Lung (tissue), 12 donors: ENCODE measurements around the gene DDX39B. TPM values are rescaled to one million over a fixed set of nuclear protein-coding genes. Genes with fewer than 3 reads are reported as not detected.
"Not testable (repeated sequence)": the region's sequence is repeated elsewhere in the genome, so short reads cannot be mapped to it uniquely, and the experiment has no call there.

Experiments used
- ATAC-seq: fragments of 200-7000 bp; cut with Tn5 transposase; one replicate; pipeline ENCODE4 v1.9.1; 2020; ENCODE audit warnings: moderate number of reproducible peaks; ENCODE audit not compliant: insufficient read depth, low FRiP score
- DNase-seq, 3 donors: peaks; one replicate each; pipeline ENCODE4 v3.0.0-alpha.2; 2013 to 2017
- H3K27ac ChIP-seq, 2 donors: one replicate each; pipeline ENCODE4 v1.5.1; 2013; ENCODE audit warnings: mild to moderate bottlenecking in 2 of 2, moderate library complexity in 2 of 2, control low read depth in 1 of 2, inconsistent platforms in 1 of 2, low read depth in 1 of 2, low read length in 1 of 2
- H3K27me3 ChIP-seq, 3 donors: one replicate each; pipeline ENCODE4 v1.5.1; 2013; ENCODE audit warnings: low read length in 2 of 3; ENCODE audit not compliant: control insufficient read depth in 3 of 3, insufficient read depth in 3 of 3
- H3K36me3 ChIP-seq, 4 donors: one replicate each; pipeline ENCODE4 v1.5.1; 2013; ENCODE audit warnings: low read length in 4 of 4, mild to moderate bottlenecking in 1 of 4, moderate library complexity in 1 of 4; ENCODE audit not compliant: control insufficient read depth in 4 of 4, insufficient read depth in 4 of 4
- H3K4me1 ChIP-seq, 5 donors: one replicate each; pipeline ENCODE4 v1.5.1; 2013; ENCODE audit warnings: low read length in 5 of 5, mild to moderate bottlenecking in 2 of 5, moderate library complexity in 1 of 5; ENCODE audit not compliant: control insufficient read depth in 5 of 5, insufficient read depth in 5 of 5
- H3K4me3 ChIP-seq: one replicate; pipeline ENCODE4 v1.5.1; 2013; ENCODE audit warnings: mild to moderate bottlenecking, control low read depth, moderate library complexity
- H3K9ac ChIP-seq, 2 donors: one replicate each; pipeline ENCODE4 v1.5.1; 2013; ENCODE audit warnings: low read length in 2 of 2, control low read depth in 1 of 2; ENCODE audit not compliant: insufficient read depth in 1 of 2
- H3K9me3 ChIP-seq, 4 donors: one replicate each; pipeline ENCODE4 v1.5.1; 2013; ENCODE audit warnings: low read length in 3 of 4, mild to moderate bottlenecking in 1 of 4, moderate library complexity in 1 of 4; ENCODE audit not compliant: control insufficient read depth in 4 of 4, insufficient read depth in 3 of 4
- WGBS, 2 donors: extraction: QIAGEN DNeasy Blood & Tissue Kit; methylation state at CpG; one replicate each; pipeline ENCODE4 v1.1.7; 2013; 5-methylcytosine and 5-hydroxymethylcytosine counted together
- polyA plus RNA-seq, 2 donors: library from polyadenylated mRNA; stranded (reverse); fragments of 200-250 nt; gene quantifications; one replicate each; pipeline ENCODE4 v1.2.1, GENCODE V29; 2013
- total RNA-seq, 2 donors: library from RNA; depleted of rRNA in 1 of 2; stranded (reverse); fragments of >200 nt in 1 of 2; gene quantifications; one replicate each; pipeline ENCODE4 v1.2.1, GENCODE V29; 2014 to 2021
- TF ChIP-seq, protein P1 (sequence below): IDR thresholded peaks from 2 replicates; pipeline ENCODE4 v1.5.1; 2012; ENCODE audit warnings: mild to moderate bottlenecking; ENCODE audit errors: control extremely low read depth, extremely low read depth
- donor health status: control.
- donor health status: control.
- donor health status: Bipolar disorder and iron deficiency.
- donor health status: healthy.
- donor health status: DM: yes; HTN: yes; CAD: no.

Gene DDX39B
- total and polyA plus RNA-seq, 4 donors, result 316 to 418 (median 336) TPM

DNA sequence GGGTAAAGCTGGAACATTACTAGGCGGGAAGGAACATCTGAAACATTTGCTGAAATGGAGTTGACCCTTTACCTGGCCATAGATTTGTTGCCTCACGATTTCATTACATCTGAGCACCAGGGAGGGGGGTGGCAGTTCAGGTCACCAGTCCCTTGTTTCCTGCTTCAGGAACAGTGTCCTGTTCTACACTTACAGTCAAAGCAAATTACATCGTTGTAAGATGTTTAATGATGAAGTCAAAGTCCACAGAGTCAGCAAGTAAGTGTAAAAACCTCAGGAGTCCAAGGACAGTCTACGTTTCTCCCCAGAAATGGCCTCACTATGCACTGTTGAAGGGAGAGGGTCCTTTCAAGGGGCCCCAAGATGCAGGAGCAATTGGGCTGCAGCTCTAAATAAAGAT lies 52.7 kb downstream of the DDX39B start:
- no peak for ATAC-seq
- 84 to 86% methylated on average over 4 of the region's 4 CpGs for WGBS, 2 donors
- no peak overlapping the region for H3K4me3 ChIP-seq

DNA sequence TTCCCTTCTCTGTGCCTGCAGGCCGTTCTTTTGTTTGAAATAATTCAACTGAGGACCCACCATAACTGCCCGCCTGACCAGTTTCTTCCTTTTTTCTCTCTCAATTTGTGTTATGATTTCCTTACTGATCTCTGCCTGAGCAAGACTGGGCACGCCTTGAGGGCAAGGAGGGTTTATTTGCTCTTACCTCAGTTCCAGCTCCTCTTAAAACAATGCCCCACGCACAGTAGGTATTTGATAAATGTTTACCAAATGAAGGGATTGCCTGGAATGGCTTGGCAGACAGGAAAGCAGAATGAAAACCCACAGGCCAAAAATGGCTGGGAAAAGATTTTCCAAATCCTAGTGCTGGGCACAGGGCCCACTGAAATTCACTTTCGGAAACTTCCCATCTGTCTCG lies 54.1 kb downstream of the DDX39B start:
- not testable (repeated sequence) for H3K9ac ChIP-seq, H3K4me1 ChIP-seq, H3K4me3 ChIP-seq, ATAC-seq, H3K36me3 ChIP-seq, DNase-seq, H3K9me3 ChIP-seq, H3K27ac ChIP-seq
- H3K27me3 ChIP-seq, result peaks cover 0 to 22% (median 0%) of the 10 kb centered on the region in 3 donors
- 74 to 75% methylated on average over 6 of the region's 6 CpGs for WGBS, 2 donors

More for the DNA sequence above, 52.7 kb downstream of the DDX39B start:
- no peak for DNase-seq
- peaks cover 0 to 4% (median 0%) of the 10 kb centered on the region in 5 donors for H3K4me1 ChIP-seq
- TF ChIP-seq, protein P1, sequence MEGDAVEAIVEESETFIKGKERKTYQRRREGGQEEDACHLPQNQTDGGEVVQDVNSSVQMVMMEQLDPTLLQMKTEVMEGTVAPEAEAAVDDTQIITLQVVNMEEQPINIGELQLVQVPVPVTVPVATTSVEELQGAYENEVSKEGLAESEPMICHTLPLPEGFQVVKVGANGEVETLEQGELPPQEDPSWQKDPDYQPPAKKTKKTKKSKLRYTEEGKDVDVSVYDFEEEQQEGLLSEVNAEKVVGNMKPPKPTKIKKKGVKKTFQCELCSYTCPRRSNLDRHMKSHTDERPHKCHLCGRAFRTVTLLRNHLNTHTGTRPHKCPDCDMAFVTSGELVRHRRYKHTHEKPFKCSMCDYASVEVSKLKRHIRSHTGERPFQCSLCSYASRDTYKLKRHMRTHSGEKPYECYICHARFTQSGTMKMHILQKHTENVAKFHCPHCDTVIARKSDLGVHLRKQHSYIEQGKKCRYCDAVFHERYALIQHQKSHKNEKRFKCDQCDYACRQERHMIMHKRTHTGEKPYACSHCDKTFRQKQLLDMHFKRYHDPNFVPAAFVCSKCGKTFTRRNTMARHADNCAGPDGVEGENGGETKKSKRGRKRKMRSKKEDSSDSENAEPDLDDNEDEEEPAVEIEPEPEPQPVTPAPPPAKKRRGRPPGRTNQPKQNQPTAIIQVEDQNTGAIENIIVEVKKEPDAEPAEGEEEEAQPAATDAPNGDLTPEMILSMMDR, result no peak
- no peak overlapping the region for H3K9ac ChIP-seq
- no peak overlapping the region for H3K27ac ChIP-seq
- H3K27me3 ChIP-seq, result peaks cover 0 to 17% (median 4%) of the 10 kb centered on the region in 3 donors
- H3K36me3 ChIP-seq, result no peaks in the 10 kb centered on the region
- H3K9me3 ChIP-seq, result no peaks in the 10 kb centered on the region

DNA sequence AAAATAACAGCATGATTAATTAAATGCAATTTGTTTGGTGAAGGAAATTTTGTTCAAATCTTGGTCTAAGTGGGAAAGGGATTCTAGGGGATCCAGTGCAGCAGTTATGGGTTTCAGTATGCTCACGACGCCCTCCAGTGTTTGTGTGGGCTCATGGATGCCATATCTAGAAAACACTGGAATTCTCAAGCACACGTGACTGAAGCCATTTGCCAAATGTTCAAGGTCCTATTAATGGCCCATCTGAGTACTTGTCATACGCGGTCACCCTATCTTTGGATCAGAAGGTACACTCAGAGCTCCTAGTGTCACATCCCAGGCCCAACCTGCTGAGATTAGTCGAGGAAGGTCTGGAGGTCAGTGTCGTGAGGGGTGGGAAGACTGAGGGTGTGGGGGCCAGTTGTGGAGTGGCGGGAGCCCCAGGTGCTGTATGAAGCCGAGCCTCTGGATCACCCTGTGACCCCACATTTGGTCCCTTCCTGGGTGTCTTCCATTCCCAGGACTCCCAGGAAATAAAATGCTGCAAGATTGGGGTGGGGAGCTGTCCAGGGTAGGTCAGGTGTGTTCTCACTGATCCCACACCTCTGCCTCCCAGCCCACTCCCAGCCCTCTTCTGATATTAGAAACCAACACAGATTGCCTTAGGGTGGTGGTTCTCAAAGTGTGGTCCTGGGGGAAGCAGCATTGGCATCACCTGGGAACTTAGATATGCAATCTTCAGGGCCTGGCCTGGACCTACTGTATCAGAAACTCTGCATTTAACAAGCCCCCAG lies 55.6 kb downstream of the DDX39B start:
- no CpG with 5 or more reads among the region's 9 CpGs for WGBS, 2 donors
- H3K27ac ChIP-seq, H3K4me1 ChIP-seq, H3K9me3 ChIP-seq, H3K4me3 ChIP-seq, DNase-seq, H3K9ac ChIP-seq, H3K36me3 ChIP-seq: not testable (repeated sequence)
- peaks cover 0 to 22% (median 0%) of the 10 kb centered on the region in 3 donors for H3K27me3 ChIP-seq
- ATAC-seq, result peak; percentile 58

DNA sequence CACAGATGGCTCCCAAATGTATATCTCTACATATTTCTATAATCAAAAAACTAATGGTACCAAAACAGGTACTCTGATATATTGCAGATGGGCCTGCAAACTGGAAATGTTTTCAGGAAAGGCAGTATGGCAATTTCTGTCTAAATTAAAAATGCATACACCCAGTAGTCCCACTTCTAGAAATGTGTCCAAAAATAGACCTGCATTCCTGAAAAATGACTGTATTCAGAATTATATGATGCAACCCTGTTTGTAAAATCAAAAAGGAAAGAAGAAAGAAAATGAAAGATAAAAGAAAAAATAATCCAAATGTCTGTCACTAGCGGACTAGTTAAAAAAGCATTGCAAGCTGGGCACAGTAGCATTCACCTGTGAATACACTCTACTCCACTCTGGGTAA lies 56.7 kb downstream of the DDX39B start:
- WGBS, 2 donors, result 72 to 98% methylated on average over 1 of the region's 1 CpG
- TF ChIP-seq, protein P1, result no peak
- H3K9ac ChIP-seq, result no peak overlapping the region

More for the DNA sequence above, 56.7 kb downstream of the DDX39B start:
- Histone ChIP-seq H3K36me3 (no peaks in the 10 kb centered on the region), H3K4me1 (no peaks in the 10 kb centered on the region), H3K4me3 (no peak overlapping the region), H3K27me3 (peaks cover 0 to 16% (median 0%) of the 10 kb centered on the region in 3 donors), H3K9me3 (no peaks in the 10 kb centered on the region), H3K27ac (no peak overlapping the region)
- no peak for ATAC-seq
- no peak for DNase-seq
